GM21786 (cell line): Measurements from ENCODE around the gene MIEF2.
A peak's percentile ranks its signal among the peaks of the same experiment; 100 is the strongest.

Experiments used
- ATAC-seq: cut with Tn5 transposase; IDR thresholded peaks from one replicate; pipeline ENCODE4 v1.9.1; 2021; ENCODE audit not compliant: unreplicated experiment

The MIEF2 gene

DNA sequence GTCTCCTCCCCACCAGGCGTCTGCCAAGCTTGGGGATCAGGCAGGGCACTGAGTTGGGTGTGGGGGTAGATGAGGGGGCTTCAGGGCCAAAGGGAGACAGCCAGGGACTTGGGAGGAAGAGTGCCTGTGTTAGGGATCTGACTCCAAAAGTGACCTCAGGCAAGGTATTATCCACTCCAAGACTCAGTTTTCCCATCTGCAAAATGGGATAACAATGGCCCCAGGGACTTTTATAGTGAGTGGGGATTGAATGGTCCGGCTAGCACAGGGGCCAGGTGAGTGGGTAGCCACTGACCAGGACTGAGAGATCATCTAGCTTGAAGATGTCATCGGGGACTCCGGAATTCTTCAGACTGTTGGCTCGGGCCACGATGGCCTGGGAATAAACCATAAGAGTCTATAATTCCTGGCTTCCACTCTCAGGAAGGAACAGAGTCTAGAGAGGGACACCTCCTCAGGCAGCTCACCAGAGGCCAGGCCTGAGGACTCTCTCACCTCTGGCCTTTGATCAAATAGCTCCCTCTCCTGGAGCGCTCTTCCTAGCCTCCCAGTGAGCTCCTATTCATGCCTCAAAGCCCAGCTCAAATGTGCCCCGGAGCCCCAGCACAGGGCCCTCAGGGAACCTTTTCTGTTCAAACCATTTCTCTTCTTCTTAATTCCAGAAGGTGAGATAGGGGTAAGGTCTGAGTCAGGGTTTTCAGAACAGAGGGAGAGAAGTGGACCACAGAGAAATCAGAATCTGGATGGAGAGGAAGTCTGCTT, 5.4 kb upstream of the MIEF2 start:
- ATAC-seq, result no peak

DNA sequence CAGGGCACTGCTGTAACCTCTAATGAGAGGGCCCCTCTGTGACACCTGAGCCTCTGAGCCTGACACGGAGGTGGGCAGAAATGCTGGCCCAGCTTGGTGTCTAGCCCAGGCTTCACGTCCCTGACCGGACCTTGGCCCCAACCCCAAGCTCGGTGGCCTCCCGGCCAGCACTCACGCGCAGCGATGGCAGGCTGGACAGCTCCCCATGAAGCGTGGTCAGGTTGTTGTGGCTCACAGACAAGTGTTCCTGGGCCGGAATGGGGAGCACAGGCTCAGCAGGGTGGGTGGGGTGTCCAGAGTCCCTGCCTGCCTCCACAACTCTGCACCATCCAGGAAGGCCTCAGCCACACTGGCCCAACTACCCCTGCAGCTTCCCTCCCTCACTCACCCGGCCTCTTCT, 4.1 kb upstream of the MIEF2 start:
- no peak for ATAC-seq

DNA sequence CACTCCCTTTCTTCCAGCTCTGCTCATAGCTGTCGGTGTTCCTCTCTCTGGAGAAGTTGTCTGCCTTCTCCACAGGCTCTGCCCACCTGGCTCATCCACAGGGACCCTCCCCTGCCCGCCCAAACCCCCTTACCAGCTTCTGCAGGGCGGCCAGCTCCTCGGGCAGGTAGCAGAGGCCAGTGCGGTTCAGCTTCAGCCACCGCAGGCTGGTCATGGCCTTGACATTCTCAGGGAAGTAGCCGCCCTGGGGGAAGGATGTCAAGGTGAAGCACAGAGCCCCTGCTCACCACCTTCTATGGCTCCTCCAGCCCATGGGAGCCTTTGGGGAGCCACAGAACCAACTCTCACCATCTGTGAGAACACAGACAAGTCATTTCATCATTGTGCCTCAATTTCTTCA, 3.7 kb upstream of the MIEF2 start:
- ATAC-seq, result no peak

DNA sequence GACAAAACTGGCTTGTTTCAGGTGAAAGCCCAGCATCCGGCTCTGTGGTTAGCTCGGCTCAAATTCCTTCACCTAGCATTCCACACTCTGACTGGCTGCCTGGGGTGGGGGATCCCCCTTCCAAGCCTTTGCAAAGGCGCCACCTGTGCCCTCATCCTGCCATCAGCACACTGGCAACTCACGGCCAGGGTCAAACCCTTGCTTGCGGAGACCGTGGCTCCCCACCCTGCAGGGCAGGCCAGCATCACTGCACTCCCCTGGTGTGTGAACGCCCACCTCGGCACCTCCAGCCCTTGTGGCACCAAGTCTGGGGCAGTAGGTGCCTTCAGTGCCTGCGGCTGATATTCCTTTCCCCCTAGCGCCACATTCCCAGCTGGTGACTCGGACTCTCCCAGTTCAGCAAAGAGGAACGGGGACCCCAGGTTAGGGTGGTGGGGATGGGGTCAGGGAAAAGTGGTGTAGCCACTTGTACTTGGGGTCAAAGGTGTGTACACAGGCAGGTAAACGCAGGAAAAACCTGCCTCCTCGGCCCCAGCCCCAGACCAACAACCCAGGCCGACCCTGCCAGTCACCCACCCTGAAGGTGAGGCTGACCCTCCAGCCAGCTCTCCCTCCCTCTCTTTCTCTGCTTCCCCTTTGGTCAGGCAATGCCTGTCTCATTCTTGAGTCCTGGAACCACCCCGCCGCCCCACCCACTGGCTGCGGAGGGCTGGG, 3.0 kb upstream of the MIEF2 start:
- ATAC-seq, result no peak

DNA sequence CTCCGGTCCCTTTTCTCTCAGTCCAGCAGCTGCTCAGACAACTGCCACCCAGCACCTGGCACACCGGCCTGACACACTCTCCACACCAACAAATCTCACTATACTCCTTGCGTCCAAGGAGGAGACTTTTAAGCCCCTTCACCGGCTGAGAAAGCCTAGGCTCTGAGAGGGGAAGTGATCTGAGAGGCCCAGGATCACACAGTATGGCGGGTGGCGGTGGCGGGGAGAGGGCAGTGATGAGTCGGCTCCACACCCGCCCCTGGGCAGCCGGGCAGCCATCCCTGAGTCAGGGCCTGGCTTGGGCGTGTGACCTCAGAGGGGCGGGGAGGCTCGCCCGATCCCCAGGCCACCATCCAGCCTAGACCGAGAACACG, 2.5 kb upstream of the MIEF2 start:
- no peak for ATAC-seq

DNA sequence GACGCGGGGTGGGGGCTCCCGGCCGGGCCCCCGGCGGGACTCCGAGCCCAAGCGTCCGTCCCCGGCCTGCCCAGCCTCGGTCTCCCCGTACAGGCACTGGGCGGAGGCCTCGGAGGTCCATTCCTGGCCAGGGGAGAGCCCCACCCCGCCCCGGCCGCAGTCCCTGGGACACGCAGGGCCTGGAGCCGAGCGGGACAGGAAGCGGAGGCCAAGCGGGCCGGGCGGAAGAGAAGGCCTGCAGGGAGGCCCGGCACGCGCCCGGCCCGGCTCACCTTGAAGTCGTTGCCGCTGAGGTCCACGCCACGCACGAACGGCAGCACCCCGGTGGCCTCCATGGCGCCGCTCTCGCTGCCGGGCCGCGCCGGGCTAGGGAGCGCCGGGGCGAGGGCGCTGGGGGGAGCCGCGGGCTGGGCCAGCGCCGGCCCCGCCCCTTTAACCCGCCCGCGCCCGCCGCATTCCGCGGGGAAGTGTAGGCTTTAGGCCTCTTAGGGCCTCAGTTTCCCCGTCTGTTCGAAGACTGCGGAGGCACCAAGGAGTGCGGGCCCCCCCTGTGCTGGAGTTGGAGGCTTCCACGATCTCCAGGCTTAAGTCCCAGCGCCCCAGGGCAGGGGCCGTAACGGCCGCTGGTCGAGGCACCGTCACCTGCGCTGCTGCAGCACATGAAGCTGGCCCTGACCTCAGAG, 2.0 kb upstream of the MIEF2 start, which contains the start of gene FLII:
Gene FLII, minus strand, starts transcription at position 383 of the 683 bp plus-strand sequence. Its CDS starts 48 bp downstream, at position 335.
- no peak for ATAC-seq

DNA sequence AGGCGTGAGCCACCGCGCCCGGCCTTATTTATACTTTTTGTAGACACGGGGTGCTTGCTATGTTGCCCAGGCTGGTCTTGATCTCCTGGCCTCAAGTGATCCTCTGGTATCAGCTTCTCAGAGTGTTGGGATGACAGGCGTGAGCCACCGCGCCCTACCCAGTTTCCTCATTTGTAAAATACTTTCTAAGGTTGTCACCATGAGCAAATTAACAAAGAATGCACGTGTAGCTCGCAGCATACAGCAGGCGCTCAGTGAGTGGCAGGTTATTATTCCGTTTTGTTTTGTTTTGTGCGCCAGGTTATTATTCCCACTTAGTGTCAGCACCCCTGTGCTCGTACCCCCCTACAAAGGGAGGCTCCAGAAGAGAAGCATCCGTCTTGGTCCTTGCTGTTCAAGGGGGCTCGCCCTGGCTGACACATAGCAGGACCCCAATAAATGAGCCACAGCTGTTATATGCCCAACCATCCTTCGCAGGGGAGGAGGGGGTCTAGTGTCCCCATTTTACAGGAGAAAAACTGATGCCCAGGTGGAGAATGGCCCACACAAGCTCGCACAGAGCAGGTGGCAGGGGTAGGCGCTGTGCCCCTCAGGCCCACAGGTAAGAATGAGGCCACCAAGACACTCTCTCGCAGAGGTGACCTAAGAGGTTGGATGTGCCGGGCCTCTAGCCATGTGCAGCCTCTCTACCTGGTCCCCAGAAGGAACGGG, 686 bp upstream of the MIEF2 start:
- peak; percentile 2 for ATAC-seq

DNA sequence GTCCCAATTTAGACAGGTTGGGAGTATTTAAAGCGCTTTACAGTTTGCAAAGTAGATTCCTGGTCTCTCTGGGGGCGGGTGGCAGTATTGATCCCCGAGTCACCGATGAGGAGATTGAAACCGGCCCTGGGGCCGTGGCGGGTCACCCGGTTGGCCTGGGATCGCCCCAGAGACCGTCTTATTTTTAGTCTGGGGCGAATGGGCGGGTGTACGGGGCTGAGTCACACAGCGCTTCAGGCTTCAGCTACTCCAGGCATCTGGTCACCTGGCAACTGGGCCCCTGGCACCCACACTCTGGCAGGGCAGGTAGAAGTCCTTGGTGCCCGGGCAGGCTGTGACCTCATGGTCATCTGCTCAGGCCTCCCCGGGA, 669 bp downstream of the MIEF2 start:
- ATAC-seq, result no peak

DNA sequence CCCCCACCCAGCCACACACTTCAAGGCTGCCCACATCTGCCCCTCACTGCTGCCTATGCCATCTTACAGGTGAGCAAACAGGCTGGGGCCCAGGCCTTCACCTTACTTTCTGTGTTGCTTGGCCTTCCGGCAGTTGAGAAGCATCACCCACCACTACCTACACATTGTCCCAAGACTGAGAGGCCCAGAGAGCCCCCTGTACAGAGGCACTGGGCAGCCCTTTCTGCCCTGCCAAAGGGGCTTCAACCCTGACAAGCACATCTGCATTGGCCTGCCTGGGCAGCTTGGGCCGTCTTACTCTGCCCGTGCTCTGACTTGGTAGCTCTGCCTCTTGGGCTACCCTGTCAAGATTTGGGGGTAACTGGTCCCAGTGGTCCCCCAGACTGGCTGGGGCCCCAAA, 1.2 kb downstream of the MIEF2 start:
- no peak for ATAC-seq

DNA sequence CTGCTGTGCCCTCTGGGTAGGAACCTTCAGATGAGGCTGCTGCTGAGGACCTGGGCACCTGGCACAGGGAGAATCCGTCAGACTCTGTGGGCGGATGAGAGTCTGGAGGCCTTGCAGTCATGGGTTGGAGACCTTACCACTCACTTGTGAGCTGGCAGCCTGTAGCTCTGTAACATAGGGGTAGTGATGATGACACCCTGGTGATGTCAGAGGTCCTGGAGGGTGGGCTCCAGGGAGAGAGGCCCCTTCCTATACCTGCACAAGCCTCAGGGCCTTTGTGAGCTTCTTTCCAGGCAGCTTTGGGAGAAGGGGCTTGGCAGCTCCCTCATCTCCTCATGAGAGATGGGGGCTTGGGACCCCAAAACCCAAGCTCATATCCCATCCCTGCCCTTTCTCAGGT, 1.6 kb downstream of the MIEF2 start:
- no peak for ATAC-seq

DNA sequence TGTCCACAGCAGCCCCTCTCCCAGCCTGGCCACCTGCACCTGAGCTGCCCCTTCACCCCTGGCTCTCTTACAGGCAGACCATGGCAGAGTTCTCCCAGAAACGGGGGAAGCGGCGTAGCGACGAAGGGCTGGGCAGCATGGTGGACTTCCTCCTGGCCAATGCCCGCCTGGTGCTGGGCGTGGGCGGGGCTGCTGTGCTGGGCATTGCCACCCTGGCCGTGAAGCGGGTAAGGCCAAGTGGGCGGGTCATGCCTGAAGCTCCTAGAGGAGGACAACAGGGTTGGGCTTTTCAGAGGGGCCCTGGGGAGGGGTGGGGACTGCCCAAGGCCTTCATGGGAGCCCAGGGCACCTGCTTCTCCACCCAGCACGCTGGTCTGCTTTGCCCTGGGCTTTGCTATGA, 2.2 kb downstream of the MIEF2 start:
- no peak for ATAC-seq

DNA sequence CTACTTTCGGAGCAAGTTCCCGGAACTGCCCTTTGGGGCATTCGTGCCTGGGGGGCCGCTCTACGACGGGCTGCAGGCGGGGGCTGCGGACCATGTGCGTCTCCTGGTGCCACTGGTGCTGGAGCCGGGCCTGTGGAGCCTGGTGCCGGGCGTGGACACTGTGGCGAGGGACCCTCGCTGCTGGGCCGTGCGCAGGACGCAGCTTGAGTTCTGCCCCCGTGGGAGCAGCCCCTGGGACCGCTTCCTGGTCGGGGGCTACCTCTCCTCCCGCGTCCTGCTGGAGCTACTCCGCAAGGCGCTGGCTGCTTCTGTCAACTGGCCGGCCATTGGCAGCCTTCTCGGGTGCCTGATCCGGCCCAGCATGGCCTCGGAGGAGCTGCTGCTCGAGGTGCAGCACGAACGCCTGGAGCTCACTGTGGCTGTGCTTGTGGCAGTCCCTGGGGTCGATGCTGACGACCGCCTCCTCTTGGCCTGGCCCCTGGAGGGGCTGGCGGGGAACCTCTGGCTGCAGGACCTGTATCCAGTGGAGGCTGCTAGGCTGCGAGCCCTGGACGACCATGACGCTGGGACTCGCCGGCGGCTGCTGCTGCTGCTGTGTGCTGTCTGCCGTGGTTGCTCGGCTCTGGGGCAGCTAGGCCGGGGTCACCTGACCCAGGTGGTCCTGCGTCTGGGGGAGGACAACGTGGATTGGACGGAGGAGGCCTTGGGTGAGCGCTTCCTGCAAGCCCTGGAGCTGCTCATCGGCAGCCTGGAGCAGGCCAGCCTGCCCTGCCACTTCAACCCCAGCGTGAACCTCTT, 3.6 kb downstream of the MIEF2 start:
- no peak for ATAC-seq

DNA sequence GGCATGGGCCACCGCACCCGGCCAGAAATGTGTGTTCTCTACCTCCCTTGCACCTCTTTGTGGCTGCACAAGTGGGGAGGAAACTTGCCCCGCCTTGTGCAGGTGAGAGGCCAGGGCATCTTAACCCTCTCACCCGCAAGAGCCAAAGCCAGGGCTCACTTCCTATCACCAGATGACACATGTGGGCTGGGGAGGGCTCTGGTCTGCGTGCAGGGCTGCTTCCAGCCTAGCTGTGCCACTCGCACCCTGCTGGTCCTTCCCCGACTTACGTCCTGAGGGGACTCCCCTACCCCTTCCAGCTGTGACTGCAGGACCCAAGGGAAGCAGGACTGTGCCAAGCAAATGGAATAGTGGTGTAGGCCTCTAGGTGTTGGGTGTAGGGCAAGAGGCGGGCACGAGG, 6.9 kb downstream of the MIEF2 start:
- no peak for ATAC-seq

DNA sequence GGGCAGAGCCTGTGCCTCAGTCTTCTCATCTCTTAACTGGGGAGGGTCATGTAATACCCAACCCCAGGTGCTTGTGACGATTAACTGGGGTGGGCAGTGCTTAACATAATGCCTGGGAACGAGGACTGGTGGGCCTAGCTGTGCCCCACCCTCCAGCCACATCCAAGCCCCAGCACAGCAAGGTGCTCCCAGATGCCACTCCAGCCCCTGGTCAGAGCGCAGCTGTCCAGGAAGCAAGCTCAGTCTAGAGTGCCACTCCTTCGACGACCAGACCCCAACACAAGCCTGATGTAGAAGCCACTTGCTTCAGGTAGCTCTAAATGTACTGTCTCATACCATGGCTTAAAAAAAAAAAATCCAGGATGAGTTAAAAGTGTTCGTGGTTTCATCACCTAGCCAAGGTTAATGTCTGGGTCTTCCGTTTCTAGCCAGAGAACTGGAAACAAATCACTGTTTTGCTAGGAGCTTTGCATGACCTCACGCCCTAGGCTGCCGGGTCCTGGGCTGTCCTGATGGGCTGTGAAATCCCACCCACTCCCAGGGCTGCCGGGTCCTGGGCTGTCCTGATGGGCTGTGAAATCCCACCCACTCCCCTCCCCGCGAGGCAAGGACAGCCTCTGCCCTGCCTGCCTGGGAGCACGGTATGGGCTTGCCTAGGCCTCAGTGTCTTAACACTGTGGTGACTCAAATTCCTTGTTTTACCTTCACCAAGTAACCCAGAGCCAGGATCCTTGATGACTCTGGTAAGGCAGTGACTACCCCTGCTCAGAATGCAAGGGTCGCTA, 7.7 kb downstream of the MIEF2 start:
- ATAC-seq, result no peak

DNA sequence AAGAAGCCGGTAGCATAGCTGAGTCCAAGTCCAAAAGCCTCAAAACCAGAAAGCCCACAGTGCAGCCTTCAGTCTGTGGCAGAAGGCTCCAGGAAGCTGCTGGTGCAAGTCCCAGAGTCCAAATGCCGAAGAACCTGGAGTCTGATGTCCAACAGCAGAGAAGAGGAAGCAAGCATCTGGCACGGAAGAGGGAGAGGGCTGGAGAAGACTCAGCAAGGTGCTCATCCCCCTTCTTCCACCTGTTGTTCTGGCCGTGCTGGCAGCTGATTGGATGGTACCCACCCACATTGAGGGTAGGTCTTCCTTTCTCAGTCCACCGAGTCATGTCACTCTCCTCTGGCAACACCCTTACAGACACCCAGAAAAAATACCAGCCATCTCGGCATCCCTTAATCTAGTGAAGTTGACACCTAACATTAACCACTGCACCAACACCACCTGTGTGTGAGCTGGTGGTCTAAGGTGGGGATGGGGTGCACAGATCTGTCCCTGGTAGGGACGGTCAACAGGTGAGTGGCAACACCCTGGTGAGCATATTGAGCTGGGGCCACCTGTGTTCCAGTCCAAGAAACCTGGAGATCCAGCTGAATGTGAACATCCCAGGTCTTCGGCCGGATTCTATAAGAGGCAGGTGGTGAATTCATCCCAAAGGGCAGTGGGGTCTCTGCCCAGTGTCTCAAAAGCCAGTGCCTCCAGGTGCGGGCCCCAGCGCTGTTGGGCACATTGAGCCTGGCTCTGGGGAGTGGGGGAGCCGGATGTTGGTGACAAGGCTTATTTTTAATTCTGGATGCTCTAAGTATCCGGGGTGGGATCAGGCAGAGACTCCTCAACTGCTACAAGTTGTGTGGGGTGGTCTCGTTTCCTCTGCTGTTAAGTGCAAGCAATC, 9.8 kb downstream of the MIEF2 start:
- no peak for ATAC-seq

DNA sequence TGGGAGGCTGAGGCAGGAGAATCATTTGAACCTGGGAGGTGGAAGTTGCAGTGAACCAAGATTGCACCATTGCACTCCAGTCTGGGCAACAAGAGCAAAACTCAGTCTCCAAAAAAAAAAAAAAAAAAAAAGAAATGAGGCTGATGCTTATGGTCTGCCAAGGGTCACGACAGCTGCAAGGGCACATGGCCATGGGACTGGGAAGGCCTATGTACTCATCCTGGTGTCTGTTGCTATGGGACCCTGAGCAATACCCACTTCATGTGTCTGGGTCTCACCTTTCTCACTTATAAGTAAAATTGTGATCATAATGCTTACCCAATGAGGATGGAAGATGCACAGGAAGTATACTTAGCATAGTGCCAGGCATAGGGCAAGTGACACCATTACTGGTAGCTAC, 16.6 kb downstream of the MIEF2 start:
- no peak for ATAC-seq

DNA sequence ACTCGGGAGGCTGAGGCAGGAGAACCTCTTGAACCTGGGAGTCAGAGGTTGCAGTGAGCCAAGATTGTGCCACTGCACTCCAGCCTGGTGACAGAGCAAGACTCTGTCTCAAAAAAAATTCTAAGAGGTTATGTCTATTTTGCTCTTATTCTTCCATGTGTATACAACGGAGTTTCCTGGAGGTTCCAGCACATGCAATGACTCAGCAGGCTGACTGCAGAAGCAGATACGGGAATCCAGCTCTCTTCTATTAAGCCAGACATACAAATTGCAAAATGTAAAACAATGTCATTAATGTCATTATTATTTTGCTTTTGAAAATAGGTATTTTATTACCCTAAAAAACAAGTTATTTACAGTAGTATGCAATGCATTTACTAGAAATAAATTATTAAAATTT, 18.4 kb downstream of the MIEF2 start:
- no peak for ATAC-seq

DNA sequence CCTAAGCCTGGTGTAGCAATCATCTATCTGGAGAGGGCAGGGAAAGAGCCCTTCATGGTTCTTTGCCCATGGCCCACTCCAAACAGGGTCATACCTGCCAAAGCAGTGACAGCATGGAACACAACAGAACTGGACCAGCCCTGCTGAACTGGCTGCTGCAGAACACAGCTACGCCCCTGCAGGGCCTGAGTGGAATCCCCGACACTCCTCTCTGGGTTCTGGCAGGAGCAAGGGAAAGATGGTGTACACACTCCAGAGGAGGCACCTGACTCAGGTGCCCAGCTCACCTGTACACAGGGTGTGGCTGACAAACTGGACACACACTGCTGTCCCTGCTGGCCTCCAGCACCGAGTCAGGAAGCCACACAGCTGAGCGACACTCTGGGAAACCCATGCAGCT, 19.8 kb downstream of the MIEF2 start:
- ATAC-seq, result no peak

DNA sequence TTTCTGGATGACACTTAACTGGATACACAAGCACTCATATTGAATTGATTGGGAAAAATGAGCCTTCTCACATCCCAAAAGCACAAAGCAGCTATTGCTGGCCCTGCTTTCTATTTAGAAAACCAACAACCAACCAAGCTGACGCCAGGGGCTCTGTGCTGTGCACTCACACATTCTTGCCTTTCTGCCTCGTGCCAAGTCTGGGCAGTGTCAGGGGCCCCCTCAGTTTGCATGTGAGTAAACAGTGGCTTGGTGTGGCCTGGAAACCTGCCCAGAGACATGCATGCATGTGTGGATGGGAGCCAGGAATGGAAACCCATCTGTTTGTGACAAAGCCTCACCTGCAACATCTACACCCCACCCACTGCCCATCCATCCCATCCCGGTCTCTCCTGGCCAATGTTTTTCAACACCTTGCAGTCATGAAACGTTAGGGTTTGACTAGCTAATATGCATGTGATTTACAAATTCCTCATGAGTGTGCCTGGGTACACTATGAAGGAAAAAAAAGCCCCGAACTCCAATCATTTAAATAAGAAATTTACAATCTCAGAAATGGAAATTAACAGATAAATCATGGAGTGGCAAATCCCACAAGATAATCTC, 20.4 kb downstream of the MIEF2 start:
- no peak for ATAC-seq
